Measurements from ENCODE around the gene CFAP46.

GRCh38 chr10:132939957-132940790 is 2.2 kb downstream of the CFAP46 start:
- peak; percentile 76 for TF ChIP-seq CTCF (conservative IDR thresholded peaks at IDR 0.05; ENCODE audit: low read depth, low read length)
- no peak for TF ChIP-seq POLR2A (IDR thresholded peaks at IDR 0.05; ENCODE audit: low read depth, low read length)
- TF ChIP-seq NFE2L2 (IDR thresholded peaks at IDR 0.05; ENCODE audit: low read depth, low read length), result no peak
- no peak for TF ChIP-seq CHD1 (IDR thresholded peaks at IDR 0.05; ENCODE audit: low read depth, low read length)
- peak; percentile 81 for TF ChIP-seq RAD21 (IDR thresholded peaks at IDR 0.05; ENCODE audit: low read length)
